ENCODE results near the gene NPLOC4.
A peak's percentile ranks its signal among the peaks of the same experiment; 100 is the strongest.

NPLOC4 gene

GRCh38 chr17:81655378-81656117 lies 18.6 kb upstream of the NPLOC4 start:
- ATAC-seq (replicated peaks) (no peak), DNase-seq (no peak)
- peaks cover 4% of the 10 kb centered on the region for H3K36me3 Mint-ChIP-seq (ENCODE audit: insufficient read depth)
- peaks cover 18 to 26% of the 10 kb centered on the region in 2 donors for H3K27me3 Mint-ChIP-seq
- peaks cover 5 to 7% of the 10 kb centered on the region in 2 donors for H3K4me1 Mint-ChIP-seq (ENCODE audit: low read depth in 2 of 2)
- H3K9me3 Mint-ChIP-seq = no peaks in the 10 kb centered on the region
- H3K27ac Mint-ChIP-seq = no peak overlapping the region
- H3K4me3 Mint-ChIP-seq = no peak overlapping the region

- Mint-ChIP-seq H3K36me3 (ENCODE audit: insufficient read depth) (peaks cover 4% of the 10 kb centered on the region), H3K4me1 (ENCODE audit: low read depth in 2 of 2) (peaks cover 5 to 7% of the 10 kb centered on the region in 2 donors), H3K27ac (peak overlapping the region in 1 of 2 donors; percentile 44), H3K27me3 (peaks cover 18 to 39% of the 10 kb centered on the region in 2 donors), H3K9me3 (no peaks in the 10 kb centered on the region), H3K4me3 (peak overlapping the region; percentile 30 to 45)
- ATAC-seq (replicated peaks) (peak; percentile 27), DNase-seq (no peak)
These were observed 16.2 kb upstream of the NPLOC4 start for GRCh38 chr17:81652906-81653771.

DNA sequence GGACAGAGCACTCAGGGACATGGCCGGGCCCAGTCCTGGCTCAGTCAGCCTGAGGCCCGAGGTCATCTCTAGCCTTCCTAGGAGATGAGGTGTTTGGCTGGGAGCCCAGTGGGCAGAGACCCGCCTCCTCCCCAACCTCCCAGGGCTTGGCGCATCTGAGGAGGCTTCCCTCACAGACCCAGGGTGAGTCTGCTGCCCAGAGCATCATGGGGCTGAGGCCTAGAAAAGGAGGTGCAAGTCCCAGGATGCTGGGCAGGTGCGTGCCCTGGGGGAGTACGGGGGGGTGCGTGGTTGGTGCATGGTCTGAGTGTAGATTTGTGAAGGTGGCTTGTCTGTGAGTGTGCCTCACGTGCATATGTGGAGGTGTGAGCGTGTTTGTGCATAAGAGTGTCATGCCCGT lies 14.8 kb upstream of the NPLOC4 start:
- no peak overlapping the region for H3K4me3 Mint-ChIP-seq
- peak overlapping the region in 1 of 2 donors; percentile 14 for H3K27ac Mint-ChIP-seq
- peaks cover 4% of the 10 kb centered on the region for H3K36me3 Mint-ChIP-seq (ENCODE audit: insufficient read depth)
- ATAC-seq (replicated peaks) (no peak), DNase-seq (no peak)
- H3K9me3 Mint-ChIP-seq = no peaks in the 10 kb centered on the region
- peaks cover 5 to 7% of the 10 kb centered on the region in 2 donors for H3K4me1 Mint-ChIP-seq (ENCODE audit: low read depth in 2 of 2)
- H3K27me3 Mint-ChIP-seq = peaks cover 27 to 51% of the 10 kb centered on the region in 2 donors

- no peak for ATAC-seq (replicated peaks)
- H3K27ac Mint-ChIP-seq = no peak overlapping the region
- peaks cover 5 to 7% of the 10 kb centered on the region in 2 donors for H3K4me1 Mint-ChIP-seq (ENCODE audit: low read depth in 2 of 2)
- H3K9me3 Mint-ChIP-seq = no peaks in the 10 kb centered on the region
- no peak overlapping the region for H3K4me3 Mint-ChIP-seq
- H3K36me3 Mint-ChIP-seq (ENCODE audit: insufficient read depth) = peaks cover 4% of the 10 kb centered on the region
- peaks cover 27 to 52% of the 10 kb centered on the region in 2 donors for H3K27me3 Mint-ChIP-seq
- no peak for DNase-seq
These were observed 14.0 kb upstream of the NPLOC4 start for GRCh38 chr17:81650951-81651350.

DNA sequence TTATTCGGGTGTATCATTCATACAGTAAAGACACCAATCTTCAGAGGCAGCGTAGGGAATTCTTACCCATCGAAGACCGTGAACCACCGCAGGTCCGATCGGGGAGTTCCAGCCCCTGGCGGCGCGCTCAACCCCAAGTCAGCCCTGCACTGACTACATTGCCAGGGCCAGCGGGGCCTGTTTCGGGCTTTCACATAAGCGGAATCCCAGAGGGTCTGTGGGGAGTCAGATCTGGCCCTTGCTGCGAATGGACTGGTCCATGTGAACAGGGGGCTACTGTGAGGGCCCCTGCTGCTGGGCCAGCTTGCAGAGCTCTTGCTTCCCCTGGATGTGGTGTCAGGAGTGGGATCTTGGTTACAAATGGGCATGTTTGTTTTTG lies 11.8 kb upstream of the NPLOC4 start:
- no peak overlapping the region for H3K27ac Mint-ChIP-seq
- peaks cover 3 to 4% of the 10 kb centered on the region in 2 donors for H3K4me1 Mint-ChIP-seq (ENCODE audit: low read depth in 2 of 2)
- no peak overlapping the region for H3K4me3 Mint-ChIP-seq
- H3K9me3 Mint-ChIP-seq = no peaks in the 10 kb centered on the region
- ATAC-seq (replicated peaks) (no peak), DNase-seq (no peak)
- no peaks in the 10 kb centered on the region for H3K36me3 Mint-ChIP-seq (ENCODE audit: insufficient read depth)
- H3K27me3 Mint-ChIP-seq = peaks cover 20 to 46% of the 10 kb centered on the region in 2 donors

GRCh38 chr17:81648013-81648706 lies 11.2 kb upstream of the NPLOC4 start:
- Mint-ChIP-seq H3K27ac (no peak overlapping the region), H3K36me3 (ENCODE audit: insufficient read depth) (no peaks in the 10 kb centered on the region), H3K4me1 (ENCODE audit: low read depth in 2 of 2) (no peaks in the 10 kb centered on the region), H3K27me3 (peaks cover 14 to 41% of the 10 kb centered on the region in 2 donors), H3K4me3 (no peak overlapping the region), H3K9me3 (no peaks in the 10 kb centered on the region)
- no peak for DNase-seq
- no peak for ATAC-seq (replicated peaks)

GRCh38 chr17:81647640-81648012 lies 10.7 kb upstream of the NPLOC4 start:
- Mint-ChIP-seq H3K27me3 (peaks cover 14 to 38% of the 10 kb centered on the region in 2 donors), H3K4me3 (no peak overlapping the region), H3K36me3 (ENCODE audit: insufficient read depth) (no peaks in the 10 kb centered on the region), H3K27ac (no peak overlapping the region), H3K9me3 (no peaks in the 10 kb centered on the region), H3K4me1 (ENCODE audit: low read depth in 2 of 2) (no peaks in the 10 kb centered on the region)
- DNase-seq (no peak), ATAC-seq (replicated peaks) (no peak)

DNA sequence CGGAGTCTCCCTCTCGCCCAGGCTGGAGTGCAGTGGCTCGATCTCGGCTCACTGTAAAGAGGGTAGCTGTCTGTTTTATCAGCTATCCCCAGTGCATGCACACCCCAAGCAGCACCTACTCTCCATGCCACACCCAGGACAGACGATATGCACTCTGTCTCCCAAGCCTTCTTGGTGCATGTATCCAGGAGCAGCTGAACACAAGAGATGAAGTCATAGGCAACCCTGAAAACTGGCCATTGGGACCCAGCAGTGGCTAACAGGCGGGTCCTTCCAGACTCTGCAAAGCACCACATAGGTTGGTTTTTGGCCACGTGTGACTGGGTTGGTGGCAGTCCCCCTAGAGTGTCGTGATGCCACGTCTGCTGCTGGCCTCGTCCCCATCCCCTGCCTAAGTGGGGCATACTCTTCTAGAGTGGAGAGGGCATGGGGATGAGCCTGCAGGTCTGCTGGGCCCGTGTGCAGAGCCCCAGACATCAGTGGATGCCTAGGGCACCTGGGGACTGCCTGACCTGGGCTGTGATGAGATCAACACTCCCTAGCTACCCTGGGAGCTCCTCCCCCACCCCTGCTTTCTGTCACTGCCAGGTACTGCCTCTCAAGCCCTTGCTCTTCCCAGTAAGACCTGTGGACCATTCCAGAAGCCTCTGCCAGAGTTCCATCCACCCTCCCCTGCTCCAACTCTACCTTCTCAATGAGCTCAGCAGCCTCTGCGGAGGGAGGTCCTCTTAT lies 10.1 kb upstream of the NPLOC4 start:
- ATAC-seq (replicated peaks) (no peak), DNase-seq (no peak)
- Mint-ChIP-seq H3K27me3 (peaks cover 14 to 36% of the 10 kb centered on the region in 2 donors), H3K4me1 (ENCODE audit: low read depth in 2 of 2) (no peaks in the 10 kb centered on the region), H3K36me3 (ENCODE audit: insufficient read depth) (no peaks in the 10 kb centered on the region), H3K9me3 (no peaks in the 10 kb centered on the region), H3K27ac (no peak overlapping the region), H3K4me3 (no peak overlapping the region)

DNA sequence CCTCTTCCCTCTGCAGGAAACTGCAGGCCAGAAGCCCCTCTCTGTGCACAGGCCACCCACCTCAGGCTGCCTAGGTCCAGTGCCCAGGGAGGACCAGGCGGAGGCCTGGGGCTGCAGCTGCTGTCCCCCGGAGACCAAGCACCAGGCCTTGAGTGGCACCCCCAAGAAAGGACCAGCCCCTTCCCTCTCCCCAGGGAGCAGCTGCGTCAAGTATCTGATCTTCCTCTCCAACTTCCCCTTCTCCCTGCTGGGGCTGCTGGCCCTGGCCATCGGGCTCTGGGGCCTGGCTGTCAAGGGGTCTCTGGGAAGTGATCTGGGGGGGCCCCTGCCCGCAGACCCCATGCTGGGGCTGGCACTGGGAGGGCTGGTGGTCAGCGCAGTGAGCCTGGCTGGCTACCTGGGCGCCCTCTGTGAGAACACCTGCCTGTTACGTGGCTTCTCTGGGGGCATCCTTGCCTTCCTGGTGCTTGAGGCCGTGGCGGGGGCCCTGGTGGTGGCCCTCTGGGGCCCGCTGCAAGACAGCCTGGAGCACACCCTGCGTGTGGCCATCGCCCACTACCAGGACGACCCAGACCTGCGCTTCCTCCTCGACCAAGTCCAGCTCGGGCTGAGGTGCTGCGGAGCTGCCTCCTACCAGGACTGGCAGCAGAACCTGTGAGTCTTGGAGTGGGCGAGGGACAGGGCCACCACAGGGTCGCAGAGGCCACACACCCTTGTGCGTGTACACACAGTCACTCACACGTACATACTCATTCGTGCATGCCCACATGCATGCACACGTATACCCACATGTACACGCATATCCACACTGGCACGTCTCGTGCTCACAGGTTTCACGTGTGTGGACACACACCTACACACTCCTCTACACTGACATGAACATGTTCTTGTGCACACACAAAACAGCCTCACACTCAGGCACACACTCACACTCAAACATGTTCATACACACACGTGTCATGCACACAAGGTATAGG lies 8.4 kb upstream of the NPLOC4 start:
- Mint-ChIP-seq H3K4me3 (no peak overlapping the region), H3K36me3 (ENCODE audit: insufficient read depth) (no peaks in the 10 kb centered on the region), H3K27ac (no peak overlapping the region), H3K27me3 (peaks cover 9 to 24% of the 10 kb centered on the region in 2 donors), H3K9me3 (no peaks in the 10 kb centered on the region), H3K4me1 (ENCODE audit: low read depth in 2 of 2) (no peaks in the 10 kb centered on the region)
- DNase-seq (no peak), ATAC-seq (replicated peaks) (no peak)

DNA sequence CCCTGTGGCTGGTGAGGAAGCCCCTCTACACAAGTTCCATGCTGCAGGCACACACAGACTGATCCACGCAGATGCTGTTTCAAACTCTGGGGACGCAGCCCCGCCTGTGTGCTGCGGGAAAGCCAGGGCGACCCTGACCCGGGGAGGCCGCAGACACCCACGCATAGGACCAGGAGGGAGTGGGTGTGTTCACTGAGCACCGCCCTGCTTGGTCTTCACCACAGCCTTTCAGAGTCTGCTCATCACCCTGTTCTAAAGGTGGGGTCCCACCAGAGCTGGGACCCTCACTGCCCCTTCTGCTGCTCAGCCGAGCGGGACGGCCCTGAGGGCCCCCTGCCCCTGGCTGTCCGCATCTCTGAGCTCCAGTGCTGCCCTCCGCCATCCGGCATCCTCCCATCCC lies 7.6 kb upstream of the NPLOC4 start:
- Mint-ChIP-seq H3K27ac (no peak overlapping the region), H3K4me3 (no peak overlapping the region), H3K4me1 (ENCODE audit: low read depth in 2 of 2) (no peaks in the 10 kb centered on the region), H3K36me3 (ENCODE audit: insufficient read depth) (no peaks in the 10 kb centered on the region), H3K9me3 (no peaks in the 10 kb centered on the region), H3K27me3 (peaks cover 9 to 20% of the 10 kb centered on the region in 2 donors)
- ATAC-seq (replicated peaks) (no peak), DNase-seq (no peak)

GRCh38 chr17:81641825-81642489 lies 5.0 kb upstream of the NPLOC4 start:
- Mint-ChIP-seq H3K9me3 (no peaks in the 10 kb centered on the region), H3K27ac (no peak overlapping the region), H3K36me3 (ENCODE audit: insufficient read depth) (no peaks in the 10 kb centered on the region), H3K27me3 (peaks cover 2 to 5% of the 10 kb centered on the region in 2 donors), H3K4me1 (ENCODE audit: low read depth in 2 of 2) (no peaks in the 10 kb centered on the region), H3K4me3 (no peak overlapping the region)
- DNase-seq (no peak), ATAC-seq (replicated peaks) (no peak)

DNA sequence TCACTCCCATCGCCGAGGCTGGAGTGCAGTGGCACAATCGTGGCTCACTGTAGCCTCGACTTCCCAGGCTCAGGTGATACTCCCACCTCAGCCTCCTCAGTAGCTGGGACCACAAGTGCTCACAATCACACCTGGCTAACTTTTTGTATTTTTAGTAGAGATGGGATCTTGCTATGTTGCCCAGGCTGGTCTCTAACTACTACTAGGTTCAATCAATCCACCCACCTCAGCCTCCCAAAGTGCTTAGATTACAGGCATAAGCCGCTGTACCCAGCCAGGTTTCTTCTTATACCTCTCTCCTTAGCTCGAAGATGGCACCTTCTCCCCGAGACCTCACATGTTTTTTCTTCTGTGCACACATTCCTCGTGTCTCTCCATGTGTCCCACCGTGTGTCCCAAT lies 3.1 kb upstream of the NPLOC4 start:
- Mint-ChIP-seq H3K9me3 (no peaks in the 10 kb centered on the region), H3K27me3 (no peaks in the 10 kb centered on the region), H3K4me1 (ENCODE audit: low read depth in 2 of 2) (peaks cover 10% of the 10 kb centered on the region in 2 donors), H3K27ac (no peak overlapping the region), H3K4me3 (no peak overlapping the region), H3K36me3 (ENCODE audit: insufficient read depth) (no peaks in the 10 kb centered on the region)
- ATAC-seq (replicated peaks) = no peak
- DNase-seq = no peak

All from effector memory CD8-positive, alpha-beta T cell (primary cell).